Measurements from ENCODE around the gene UAP1L1. TPM values are rescaled to one million over a fixed set of nuclear protein-coding genes. Genes with fewer than 3 reads are reported as not detected.

Gene UAP1L1
- polyA plus RNA-seq: not detected in 2 replicates

GRCh38 chr9:137077010-137077747 is at the start of gene UAP1L1:
Gene UAP1L1, plus strand, starts transcription at chr9:137077517. Its CDS starts 16 bp downstream, at chr9:137077533.

GRCh38 chr9:137031904-137032640 is 45.2 kb upstream of the UAP1L1 start, which contains the start of gene FUT7:
Gene FUT7, minus strand, starts transcription at chr9:137032088. Its CDS starts 97 bp downstream, at chr9:137031991.

GRCh38 chr9:137046088-137046787 is 31.1 kb upstream of the UAP1L1 start, which contains the start of gene NPDC1:
Gene NPDC1, minus strand, starts transcription at chr9:137046177. Its CDS starts 188 bp downstream, at chr9:137045989.

GRCh38 chr9:137053944-137054931 is 23.1 kb upstream of the UAP1L1 start, which contains the start of gene ENTPD2:
Gene ENTPD2, minus strand, starts transcription at chr9:137054061. Its CDS starts 64 bp downstream, at chr9:137053997.

GRCh38 chr9:137070201-137070905 is 7.0 kb upstream of the UAP1L1 start, which contains the start of gene SAPCD2:
Gene SAPCD2, minus strand, starts transcription at chr9:137070557. Its CDS starts 97 bp downstream, at chr9:137070460.

GRCh38 chr9:137086531-137087408 is 9.5 kb downstream of the UAP1L1 start, which contains the start of gene MAN1B1:
Gene MAN1B1, plus strand, starts transcription at chr9:137086985. Its CDS starts 15 bp downstream, at chr9:137087000.

GRCh38 chr9:137114613-137115393 is 37.5 kb downstream of the UAP1L1 start, which contains the start of gene DPP7:
Gene DPP7, minus strand, starts transcription at chr9:137114733. Its CDS starts 20 bp downstream, at chr9:137114713.

Other genes starting within 250 kb of the UAP1L1 start
- not detected in 2 replicates for gene AJM1, start 235.0 kb upstream of the UAP1L1 start, polyA plus RNA-seq
- 274 and 285 TPM in 2 replicates for gene PHPT1, start 228.1 kb upstream of the UAP1L1 start, polyA plus RNA-seq
- gene MAMDC4, start 225.2 kb upstream of the UAP1L1 start, polyA plus RNA-seq: 0.12 and 0.14 TPM in 2 replicates
- 421 and 539 TPM in 2 replicates for gene EDF1, start 211.2 kb upstream of the UAP1L1 start, polyA plus RNA-seq
- 1.1 and 1.4 TPM in 2 replicates for gene TRAF2, start 191.0 kb upstream of the UAP1L1 start, polyA plus RNA-seq
- 0.56 and 2.2 TPM in 2 replicates for gene FBXW5, start 132.8 kb upstream of the UAP1L1 start, polyA plus RNA-seq
- 0.90 TPM in 1 of 2 replicates, not detected in the other for gene C8G, start 132.3 kb upstream of the UAP1L1 start, polyA plus RNA-seq
- not detected in 2 replicates for gene LCN12, start 125.2 kb upstream of the UAP1L1 start, polyA plus RNA-seq
- 67.9 and 135 TPM in 2 replicates for gene PTGDS, start 100.0 kb upstream of the UAP1L1 start, polyA plus RNA-seq
- not detected in 2 replicates for gene LCNL1, start 94.5 kb upstream of the UAP1L1 start, polyA plus RNA-seq
- gene PAXX, start 85.1 kb upstream of the UAP1L1 start, polyA plus RNA-seq: 4.7 TPM in 2 replicates
- gene CLIC3, start 80.9 kb upstream of the UAP1L1 start, polyA plus RNA-seq: not detected in 2 replicates
- gene ABCA2, start 49.3 kb upstream of the UAP1L1 start, polyA plus RNA-seq: 0.60 and 0.74 TPM in 2 replicates
- not detected in 2 replicates for gene FUT7, start 45.4 kb upstream of the UAP1L1 start, polyA plus RNA-seq
- gene NPDC1, start 31.3 kb upstream of the UAP1L1 start, polyA plus RNA-seq: 10.3 and 19.0 TPM in 2 replicates
- not detected in 2 replicates for gene ENTPD2, start 23.5 kb upstream of the UAP1L1 start, polyA plus RNA-seq
- gene SAPCD2, start 7.0 kb upstream of the UAP1L1 start, polyA plus RNA-seq: 0.24 TPM in 1 of 2 replicates, not detected in the other
- 5.7 and 15.4 TPM in 2 replicates for gene MAN1B1, start 9.5 kb downstream of the UAP1L1 start, polyA plus RNA-seq
- gene DPP7, start 37.2 kb downstream of the UAP1L1 start, polyA plus RNA-seq: 9.9 and 22.2 TPM in 2 replicates
- 21.4 and 26.3 TPM in 2 replicates for gene GRIN1, start 61.6 kb downstream of the UAP1L1 start, polyA plus RNA-seq
- gene LRRC26, start 92.5 kb downstream of the UAP1L1 start, polyA plus RNA-seq: not detected in 2 replicates
- gene TMEM210, start 94.5 kb downstream of the UAP1L1 start, polyA plus RNA-seq: not detected in 2 replicates
- 0.71 TPM in 1 of 2 replicates, not detected in the other for gene ANAPC2, start 111.0 kb downstream of the UAP1L1 start, polyA plus RNA-seq
- 7.4 and 25.2 TPM in 2 replicates for gene SSNA1, start 111.2 kb downstream of the UAP1L1 start, polyA plus RNA-seq
- 0.44 and 0.99 TPM in 2 replicates for gene TPRN, start 123.2 kb downstream of the UAP1L1 start, polyA plus RNA-seq
- 21.0 and 30.3 TPM in 2 replicates for gene TMEM203, start 128.1 kb downstream of the UAP1L1 start, polyA plus RNA-seq
- 0.10 and 0.11 TPM in 2 replicates for gene NDOR1, start 128.2 kb downstream of the UAP1L1 start, polyA plus RNA-seq
- gene RNF208, start 144.7 kb downstream of the UAP1L1 start, polyA plus RNA-seq: 2.6 and 5.0 TPM in 2 replicates
- 0.26 TPM in 1 of 2 replicates, not detected in the other for gene CYSRT1, start 147.7 kb downstream of the UAP1L1 start, polyA plus RNA-seq
- gene RNF224, start 150.0 kb downstream of the UAP1L1 start, polyA plus RNA-seq: not detected in 2 replicates
- gene SLC34A3, start 153.4 kb downstream of the UAP1L1 start, polyA plus RNA-seq: not detected in 2 replicates
- gene TUBB4B, start 163.8 kb downstream of the UAP1L1 start, polyA plus RNA-seq: 94.6 and 103 TPM in 2 replicates
- gene STPG3, start 173.8 kb downstream of the UAP1L1 start, polyA plus RNA-seq: not detected in 2 replicates
- gene NELFB, start 177.8 kb downstream of the UAP1L1 start, polyA plus RNA-seq: 0.38 and 1.0 TPM in 2 replicates
- gene TOR4A, start 200.2 kb downstream of the UAP1L1 start, polyA plus RNA-seq: not detected in 2 replicates
- not detected in 2 replicates for gene NRARP, start 224.8 kb downstream of the UAP1L1 start, polyA plus RNA-seq